OCI-LY7 (cell line): ENCODE data around the gene MYBPHL. TPM values are rescaled to one million over a fixed set of nuclear protein-coding genes. Genes with fewer than 3 reads are reported as not detected.

Experiments used
- BruUV-seq: library from RNA; stranded (reverse); fragments of 400-500 nt; replicated peaks from 2 replicates; lab custom pipeline; 2021; lab: Mats Ljungman, UMichigan
- CTCF ChIA-PET: fragments of 300-600 bp; sonication (Branson Sonifier 250); formaldehyde crosslinking; loops from one replicate; lab custom pipeline; 2022; ENCODE audit warnings: antibody characterized with exemption; ENCODE audit not compliant: unreplicated experiment; lab: Charles Lee
- POLR2A ChIA-PET: fragments of 300-600 bp; sonication (Branson Sonifier 250); formaldehyde crosslinking; loops from one replicate; lab custom pipeline; 2022; ENCODE audit warnings: antibody characterized with exemption; lab: Charles Lee
- DNase-seq: peaks from one replicate; pipeline ENCODE4 v3.0.0-alpha.2; 2015; ENCODE audit warnings: low spot score
- H2AFZ ChIP-seq: fragments of 200-600 bp; sonication (generic), shearing (Covaris generic); 2 replicates; pipeline ENCODE4 v1.6.1; 2014; ENCODE audit warnings: mild to moderate bottlenecking, antibody characterized with exemption, low read length, moderate library complexity
- H3K27ac ChIP-seq: fragments of 200-600 bp; sonication (generic); 2 replicates; pipeline ENCODE4 v1.5.1; 2014; ENCODE audit warnings: mixed run types, low read depth, mild to moderate bottlenecking, moderate library complexity, low read length, inconsistent platforms; ENCODE audit not compliant: poor library complexity, severe bottlenecking
- H3K36me3 ChIP-seq: fragments of 200-600 bp; sonication (generic); 2 replicates; pipeline ENCODE4 v1.6.1; 2014; ENCODE audit warnings: mild to moderate bottlenecking, antibody characterized with exemption, low read length, moderate library complexity, mixed read lengths; ENCODE audit not compliant: insufficient read depth
- H3K4me1 ChIP-seq: fragments of 200-600 bp; sonication (generic); 2 replicates; pipeline ENCODE4 v1.5.1; 2014; ENCODE audit warnings: mild to moderate bottlenecking, low read length; ENCODE audit not compliant: insufficient read depth, poor library complexity, severe bottlenecking
- H3K4me2 ChIP-seq: fragments of 200-600 bp; sonication (generic); 2 replicates; pipeline ENCODE4 v1.6.1; 2014; ENCODE audit warnings: mild to moderate bottlenecking, low read length
- H3K4me3 ChIP-seq: fragments of 200-600 bp; sonication (generic); 2 replicates; pipeline ENCODE4 v1.5.1; 2014; ENCODE audit warnings: mild to moderate bottlenecking, low read depth, low read length; ENCODE audit not compliant: poor library complexity, severe bottlenecking
- H3K79me2 ChIP-seq: fragments of 200-600 bp; sonication (generic); 2 replicates; pipeline ENCODE4 v1.6.1; 2016; ENCODE audit warnings: low read depth, mild to moderate bottlenecking, low read length, moderate library complexity, mixed read lengths; ENCODE audit not compliant: insufficient read depth
- H3K9me2 ChIP-seq: fragments of 200-600 bp; sonication (generic); 2 replicates; pipeline ENCODE4 v1.6.1; 2016; ENCODE audit warnings: mild to moderate bottlenecking, low read length, mixed read lengths; ENCODE audit not compliant: insufficient read depth
- H3K9me3 ChIP-seq: fragments of 200-600 bp; sonication (generic); 2 replicates; pipeline ENCODE4 v1.6.1; 2014; ENCODE audit warnings: mild to moderate bottlenecking, mixed run types, low read length, mixed read lengths
- H4K20me1 ChIP-seq: fragments of 200-600 bp; sonication (generic); 2 replicates; pipeline ENCODE4 v1.6.1; 2014; ENCODE audit warnings: mild to moderate bottlenecking, antibody characterized with exemption, low read length, moderate library complexity, mixed read lengths; ENCODE audit not compliant: insufficient read depth
- EZH2phosphoT487 ChIP-seq: fragments of 200-600 bp; sonication (generic); IDR thresholded peaks from 2 replicates; pipeline ENCODE4 v1.6.1; 2018; ENCODE audit warnings: low read depth, borderline replicate concordance, mild to moderate bottlenecking, mixed run types, antibody characterized with exemption, low read length, moderate library complexity, mixed read lengths
- intact Hi-C: fragments of 100-400 bp; cut with micrococcal nuclease; formaldehyde crosslinking; loops from one replicate; pipeline ENCODE4 v1.10.0; 2022; ENCODE audit not compliant: unreplicated experiment
- total RNA-seq, 2 experiments: library from RNA; depleted of rRNA in 1 of 2; stranded (reverse); fragments of >200 nt in 1 of 2; shearing (Covaris generic) in 1 of 2; gene quantifications; 2 replicates each; pipeline ENCODE4 v1.2.3, GENCODE V29; 2014 to 2022
- TF ChIP-seq, protein P1 (sequence below): fragments of 200-600 bp; sonication (generic); conservative IDR thresholded peaks from 2 replicates; pipeline ENCODE4 v1.5.1; 2014; ENCODE audit warnings: mild to moderate bottlenecking, antibody characterized with exemption, low read length, moderate library complexity, mixed read lengths

MYBPHL gene
- total RNA-seq, 2 experiments from 2014 or later: 0.16 TPM; not detected in 1

DNA sequence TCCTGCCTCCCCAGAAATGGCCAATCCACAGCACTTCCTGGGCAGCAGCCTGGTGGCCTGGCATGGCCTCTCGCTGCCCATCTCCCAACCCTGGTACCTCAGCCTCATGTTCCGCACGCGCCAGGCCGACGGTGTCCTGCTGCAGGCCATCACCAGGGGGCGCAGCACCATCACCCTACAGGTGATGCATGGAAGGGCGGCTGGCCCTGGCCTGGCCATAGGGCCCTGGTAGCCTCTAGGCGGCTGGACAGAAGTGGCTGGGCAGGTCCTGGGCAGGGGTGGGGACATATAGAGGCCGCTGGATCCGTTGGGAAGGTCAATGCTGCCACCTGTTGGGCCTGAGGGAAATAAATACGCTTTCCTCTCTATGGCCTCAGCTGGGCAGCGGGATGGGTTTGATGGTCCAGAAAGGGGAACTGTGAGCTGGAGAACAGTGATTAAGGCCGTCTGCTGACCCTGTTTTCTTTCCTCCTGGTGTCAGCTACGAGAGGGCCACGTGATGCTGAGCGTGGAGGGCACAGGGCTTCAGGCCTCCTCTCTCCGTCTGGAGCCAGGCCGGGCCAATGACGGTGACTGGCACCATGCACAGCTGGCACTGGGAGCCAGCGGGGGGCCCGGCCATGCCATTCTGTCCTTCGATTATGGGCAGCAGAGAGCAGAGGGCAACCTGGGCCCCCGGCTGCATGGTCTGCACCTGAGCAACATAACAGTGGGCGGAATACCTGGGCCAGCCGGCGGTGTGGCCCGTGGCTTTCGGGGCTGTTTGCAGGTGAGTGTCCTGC lies 43.0 kb downstream of the MYBPHL start:
- POLR2A ChIA-PET: no interaction called here
- H3K36me3 ChIP-seq: peaks cover 4% of the 10 kb centered on the region; the same call in 1 of the 2 replicates
- H3K4me2 ChIP-seq: no peak overlapping the region
- H3K4me1 ChIP-seq: no peaks in the 10 kb centered on the region
- H3K9me2 ChIP-seq: no peaks in the 10 kb centered on the region
- DNase-seq: peak; percentile 76
- BruUV-seq: no TSS peak
- no peak overlapping the region for H3K27ac ChIP-seq
- no peak overlapping the region for H2AFZ ChIP-seq
- intact Hi-C loops: loop anchor here (1.0 kb wide), 2 partner anchors 136 to 269 kb away; no protein-coding TSS in a partner anchor
- H3K4me3 ChIP-seq: no peak overlapping the region
- CTCF ChIA-PET: interaction anchor here (1.2 kb wide), 1 partner anchor 137 kb away, joined by 4 read pairs; no protein-coding TSS in a partner anchor
- no peaks in the 10 kb centered on the region for H4K20me1 ChIP-seq
- TF ChIP-seq, protein P1, sequence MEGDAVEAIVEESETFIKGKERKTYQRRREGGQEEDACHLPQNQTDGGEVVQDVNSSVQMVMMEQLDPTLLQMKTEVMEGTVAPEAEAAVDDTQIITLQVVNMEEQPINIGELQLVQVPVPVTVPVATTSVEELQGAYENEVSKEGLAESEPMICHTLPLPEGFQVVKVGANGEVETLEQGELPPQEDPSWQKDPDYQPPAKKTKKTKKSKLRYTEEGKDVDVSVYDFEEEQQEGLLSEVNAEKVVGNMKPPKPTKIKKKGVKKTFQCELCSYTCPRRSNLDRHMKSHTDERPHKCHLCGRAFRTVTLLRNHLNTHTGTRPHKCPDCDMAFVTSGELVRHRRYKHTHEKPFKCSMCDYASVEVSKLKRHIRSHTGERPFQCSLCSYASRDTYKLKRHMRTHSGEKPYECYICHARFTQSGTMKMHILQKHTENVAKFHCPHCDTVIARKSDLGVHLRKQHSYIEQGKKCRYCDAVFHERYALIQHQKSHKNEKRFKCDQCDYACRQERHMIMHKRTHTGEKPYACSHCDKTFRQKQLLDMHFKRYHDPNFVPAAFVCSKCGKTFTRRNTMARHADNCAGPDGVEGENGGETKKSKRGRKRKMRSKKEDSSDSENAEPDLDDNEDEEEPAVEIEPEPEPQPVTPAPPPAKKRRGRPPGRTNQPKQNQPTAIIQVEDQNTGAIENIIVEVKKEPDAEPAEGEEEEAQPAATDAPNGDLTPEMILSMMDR: peak; percentile 93
- no peak for TF ChIP-seq EZH2phosphoT487
- H3K9me3 ChIP-seq: no peaks in the 10 kb centered on the region
- no peaks in the 10 kb centered on the region for H3K79me2 ChIP-seq

GRCh38 chr1:109263234-109263596 lies 43.6 kb downstream of the MYBPHL start:
- POLR2A ChIA-PET: no interaction called here
- BruUV-seq: no TSS peak
- no peak for DNase-seq
- no peak overlapping the region for H3K4me3 ChIP-seq
- no peaks in the 10 kb centered on the region for H3K79me2 ChIP-seq
- CTCF ChIA-PET: no interaction called here
- no peaks in the 10 kb centered on the region for H3K9me2 ChIP-seq
- peaks cover 4% of the 10 kb centered on the region; the same call in 1 of the 2 replicates for H3K36me3 ChIP-seq
- no peaks in the 10 kb centered on the region for H3K9me3 ChIP-seq
- no peak overlapping the region for H3K4me2 ChIP-seq
- H4K20me1 ChIP-seq: no peaks in the 10 kb centered on the region
- H2AFZ ChIP-seq: no peak overlapping the region
- intact Hi-C loops: loop anchor here (1.0 kb wide), 2 partner anchors 136 to 269 kb away; no protein-coding TSS in a partner anchor
- no peaks in the 10 kb centered on the region for H3K4me1 ChIP-seq
- no peak for TF ChIP-seq EZH2phosphoT487
- TF ChIP-seq, protein P1: no peak
- H3K27ac ChIP-seq: no peak overlapping the region
